SH-SY5Y (cell line): ENCODE measurements around the gene ZMIZ1.

ENCODE experiments used
- GATA2 ChIP-seq: IDR thresholded peaks from 2 replicates; pipeline ENCODE4 v1.6.1; 2011; ENCODE audit warnings: mild to moderate bottlenecking, low read depth, low read length
- GATA3 ChIP-seq: IDR thresholded peaks from 2 replicates; pipeline ENCODE4 v1.6.1; 2011; ENCODE audit warnings: low read depth, mild to moderate bottlenecking, low read length, moderate library complexity

DNA sequence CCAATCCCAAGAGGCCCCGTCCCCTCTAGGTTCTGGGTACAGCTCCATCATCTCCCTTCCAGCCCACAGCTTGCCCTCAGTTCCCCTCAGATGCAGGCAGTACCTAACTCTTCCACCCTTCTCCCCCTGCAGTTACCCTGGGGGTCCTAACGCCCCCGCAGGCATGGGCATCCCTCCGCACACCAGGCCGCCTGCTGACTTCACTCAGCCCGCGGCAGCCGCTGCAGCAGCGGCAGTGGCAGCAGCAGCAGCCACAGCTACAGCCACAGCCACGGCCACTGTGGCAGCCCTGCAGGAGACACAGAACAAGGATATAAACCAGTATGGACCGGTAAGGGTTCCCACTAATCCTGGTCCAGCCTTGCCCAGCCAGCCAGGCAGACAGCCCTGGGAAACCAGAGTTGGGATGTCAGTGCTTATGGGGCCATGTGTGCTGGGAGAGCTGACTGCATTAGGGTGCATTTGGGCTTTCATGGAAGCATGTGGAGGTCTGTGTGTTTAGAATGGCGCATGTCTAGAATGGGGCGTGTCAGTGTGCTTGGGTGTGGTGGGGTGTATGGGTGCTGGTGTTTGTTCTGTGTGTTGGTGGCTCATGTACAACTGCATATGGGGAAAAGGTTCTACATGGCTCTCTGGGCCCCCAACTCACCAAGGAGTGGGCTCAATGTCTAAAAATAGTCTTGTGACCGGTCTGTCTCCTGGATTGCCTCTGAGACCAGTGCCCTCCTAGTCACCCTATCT is 223.4 kb downstream of the ZMIZ1 start:
- TF ChIP-seq GATA2 = no peak
- no peak for TF ChIP-seq GATA3
